ENCODE data around the gene CLPTM1.
"Not testable (repeated sequence)": the region's sequence is repeated elsewhere in the genome, so short reads cannot be mapped to it uniquely, and the experiment has no call there.

DNA sequence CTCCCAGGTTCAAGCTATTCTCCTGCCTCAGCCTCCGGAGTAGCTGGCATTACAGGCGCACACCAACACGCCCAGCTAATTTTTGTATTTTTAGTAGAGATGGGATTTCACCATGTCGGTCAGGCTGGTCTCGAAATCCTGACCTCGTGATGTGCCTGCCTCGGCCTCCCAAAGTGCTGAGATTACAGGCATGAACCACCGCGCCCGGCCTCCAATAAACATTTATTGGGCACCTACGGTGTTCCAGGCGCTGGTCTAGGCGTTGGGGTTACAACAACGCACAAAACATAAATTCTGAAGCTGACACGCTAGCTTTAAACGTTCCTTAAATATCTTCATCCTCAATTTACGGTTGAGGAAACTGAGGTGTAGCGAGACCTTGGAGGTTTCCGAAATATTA is 45.5 kb downstream of the CLPTM1 start:
- TF ChIP-seq, protein P1, sequence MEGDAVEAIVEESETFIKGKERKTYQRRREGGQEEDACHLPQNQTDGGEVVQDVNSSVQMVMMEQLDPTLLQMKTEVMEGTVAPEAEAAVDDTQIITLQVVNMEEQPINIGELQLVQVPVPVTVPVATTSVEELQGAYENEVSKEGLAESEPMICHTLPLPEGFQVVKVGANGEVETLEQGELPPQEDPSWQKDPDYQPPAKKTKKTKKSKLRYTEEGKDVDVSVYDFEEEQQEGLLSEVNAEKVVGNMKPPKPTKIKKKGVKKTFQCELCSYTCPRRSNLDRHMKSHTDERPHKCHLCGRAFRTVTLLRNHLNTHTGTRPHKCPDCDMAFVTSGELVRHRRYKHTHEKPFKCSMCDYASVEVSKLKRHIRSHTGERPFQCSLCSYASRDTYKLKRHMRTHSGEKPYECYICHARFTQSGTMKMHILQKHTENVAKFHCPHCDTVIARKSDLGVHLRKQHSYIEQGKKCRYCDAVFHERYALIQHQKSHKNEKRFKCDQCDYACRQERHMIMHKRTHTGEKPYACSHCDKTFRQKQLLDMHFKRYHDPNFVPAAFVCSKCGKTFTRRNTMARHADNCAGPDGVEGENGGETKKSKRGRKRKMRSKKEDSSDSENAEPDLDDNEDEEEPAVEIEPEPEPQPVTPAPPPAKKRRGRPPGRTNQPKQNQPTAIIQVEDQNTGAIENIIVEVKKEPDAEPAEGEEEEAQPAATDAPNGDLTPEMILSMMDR (IDR thresholded peaks at IDR 0.05): not testable (repeated sequence)
- TF ChIP-seq TCF12 (IDR thresholded peaks at IDR 0.05); MXI1 (IDR thresholded peaks at IDR 0.05; ENCODE audit: low read depth, low read length); ELF1 (IDR thresholded peaks at IDR 0.05); GATA2 (CRISPR knock-in tag; IDR thresholded peaks at IDR 0.05); TAF1 (IDR thresholded peaks at IDR 0.05; ENCODE audit: borderline replicate concordance, low read depth, low read length); NRF1 (IDR thresholded peaks at IDR 0.05; ENCODE audit: low read depth, low read length); FOSL2 (IDR thresholded peaks at IDR 0.05; ENCODE audit: borderline replicate concordance, low read depth): not testable (repeated sequence)
- TF ChIP-seq, protein P2, sequence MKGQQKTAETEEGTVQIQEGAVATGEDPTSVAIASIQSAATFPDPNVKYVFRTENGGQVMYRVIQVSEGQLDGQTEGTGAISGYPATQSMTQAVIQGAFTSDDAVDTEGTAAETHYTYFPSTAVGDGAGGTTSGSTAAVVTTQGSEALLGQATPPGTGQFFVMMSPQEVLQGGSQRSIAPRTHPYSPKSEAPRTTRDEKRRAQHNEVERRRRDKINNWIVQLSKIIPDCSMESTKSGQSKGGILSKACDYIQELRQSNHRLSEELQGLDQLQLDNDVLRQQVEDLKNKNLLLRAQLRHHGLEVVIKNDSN (IDR thresholded peaks at IDR 0.05; ENCODE audit: borderline replicate concordance, low read depth): not testable (repeated sequence)
- TF ChIP-seq, protein P3, sequence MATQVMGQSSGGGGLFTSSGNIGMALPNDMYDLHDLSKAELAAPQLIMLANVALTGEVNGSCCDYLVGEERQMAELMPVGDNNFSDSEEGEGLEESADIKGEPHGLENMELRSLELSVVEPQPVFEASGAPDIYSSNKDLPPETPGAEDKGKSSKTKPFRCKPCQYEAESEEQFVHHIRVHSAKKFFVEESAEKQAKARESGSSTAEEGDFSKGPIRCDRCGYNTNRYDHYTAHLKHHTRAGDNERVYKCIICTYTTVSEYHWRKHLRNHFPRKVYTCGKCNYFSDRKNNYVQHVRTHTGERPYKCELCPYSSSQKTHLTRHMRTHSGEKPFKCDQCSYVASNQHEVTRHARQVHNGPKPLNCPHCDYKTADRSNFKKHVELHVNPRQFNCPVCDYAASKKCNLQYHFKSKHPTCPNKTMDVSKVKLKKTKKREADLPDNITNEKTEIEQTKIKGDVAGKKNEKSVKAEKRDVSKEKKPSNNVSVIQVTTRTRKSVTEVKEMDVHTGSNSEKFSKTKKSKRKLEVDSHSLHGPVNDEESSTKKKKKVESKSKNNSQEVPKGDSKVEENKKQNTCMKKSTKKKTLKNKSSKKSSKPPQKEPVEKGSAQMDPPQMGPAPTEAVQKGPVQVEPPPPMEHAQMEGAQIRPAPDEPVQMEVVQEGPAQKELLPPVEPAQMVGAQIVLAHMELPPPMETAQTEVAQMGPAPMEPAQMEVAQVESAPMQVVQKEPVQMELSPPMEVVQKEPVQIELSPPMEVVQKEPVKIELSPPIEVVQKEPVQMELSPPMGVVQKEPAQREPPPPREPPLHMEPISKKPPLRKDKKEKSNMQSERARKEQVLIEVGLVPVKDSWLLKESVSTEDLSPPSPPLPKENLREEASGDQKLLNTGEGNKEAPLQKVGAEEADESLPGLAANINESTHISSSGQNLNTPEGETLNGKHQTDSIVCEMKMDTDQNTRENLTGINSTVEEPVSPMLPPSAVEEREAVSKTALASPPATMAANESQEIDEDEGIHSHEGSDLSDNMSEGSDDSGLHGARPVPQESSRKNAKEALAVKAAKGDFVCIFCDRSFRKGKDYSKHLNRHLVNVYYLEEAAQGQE (IDR thresholded peaks at IDR 0.05; ENCODE audit: low read depth, low read length): not testable (repeated sequence)
- TF ChIP-seq, protein P4, sequence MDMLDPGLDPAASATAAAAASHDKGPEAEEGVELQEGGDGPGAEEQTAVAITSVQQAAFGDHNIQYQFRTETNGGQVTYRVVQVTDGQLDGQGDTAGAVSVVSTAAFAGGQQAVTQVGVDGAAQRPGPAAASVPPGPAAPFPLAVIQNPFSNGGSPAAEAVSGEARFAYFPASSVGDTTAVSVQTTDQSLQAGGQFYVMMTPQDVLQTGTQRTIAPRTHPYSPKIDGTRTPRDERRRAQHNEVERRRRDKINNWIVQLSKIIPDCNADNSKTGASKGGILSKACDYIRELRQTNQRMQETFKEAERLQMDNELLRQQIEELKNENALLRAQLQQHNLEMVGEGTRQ (IDR thresholded peaks at IDR 0.05; ENCODE audit: borderline replicate concordance, low read depth, low read length): not testable (repeated sequence)
- TF ChIP-seq, protein P5, sequence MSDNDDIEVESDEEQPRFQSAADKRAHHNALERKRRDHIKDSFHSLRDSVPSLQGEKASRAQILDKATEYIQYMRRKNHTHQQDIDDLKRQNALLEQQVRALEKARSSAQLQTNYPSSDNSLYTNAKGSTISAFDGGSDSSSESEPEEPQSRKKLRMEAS (IDR thresholded peaks at IDR 0.05; ENCODE audit: low read depth): not testable (repeated sequence)

Measured in SK-N-SH (cell line).